Activated CD4-positive, alpha-beta T cell treated with anti-CD3 and anti-CD28 coated beads, Interleukin-2, amount 50 U/mL, for 24 hours (primary cell): ENCODE data around the gene B9D1.
"Not testable (repeated sequence)": the region's sequence is repeated elsewhere in the genome, so short reads cannot be mapped to it uniquely, and the experiment has no call there.

Experiments used
- DNase-seq, 2 donors: peaks; one replicate each; pipeline ENCODE4 v3.0.0-alpha.2; 2020; ENCODE audit warnings: low read depth in 1 of 2, low spot score in 1 of 2

Gene B9D1

GRCh38 chr17:19359151-19359550 is 3.4 kb downstream of the B9D1 start:
- no peak for DNase-seq

GRCh38 chr17:19357761-19358160 is 4.8 kb downstream of the B9D1 start:
- no peak for DNase-seq

- no peak for DNase-seq
Observed at GRCh38 chr17:19357351-19357750, 5.2 kb downstream of the B9D1 start.

- DNase-seq = no peak
Observed at GRCh38 chr17:19354748-19355147, 7.8 kb downstream of the B9D1 start.

GRCh38 chr17:19353401-19353800 is 9.1 kb downstream of the B9D1 start:
- DNase-seq = not testable (repeated sequence)

- DNase-seq = no peak
Observed at GRCh38 chr17:19348806-19349205, 13.7 kb downstream of the B9D1 start.

GRCh38 chr17:19348081-19348650 is 14.4 kb downstream of the B9D1 start:
- DNase-seq = no peak

- DNase-seq = no peak
Observed at GRCh38 chr17:19347323-19348080, 15.0 kb downstream of the B9D1 start.

- no peak for DNase-seq
Observed at GRCh38 chr17:19346351-19347255, 15.9 kb downstream of the B9D1 start.

GRCh38 chr17:19345486-19346350 is 16.8 kb downstream of the B9D1 start:
- DNase-seq = no peak

- DNase-seq = no peak
Observed at GRCh38 chr17:19345067-19345460, 17.5 kb downstream of the B9D1 start.

GRCh38 chr17:19344311-19345066 is 18.0 kb downstream of the B9D1 start:
- no peak for DNase-seq

- DNase-seq = no peak
Observed at GRCh38 chr17:19343671-19344151, 18.8 kb downstream of the B9D1 start.

GRCh38 chr17:19343256-19343630 is 19.3 kb downstream of the B9D1 start:
- DNase-seq = no peak

- DNase-seq = no peak
Observed at GRCh38 chr17:19342611-19343255, 19.8 kb downstream of the B9D1 start.

GRCh38 chr17:19341641-19342610 is 20.6 kb downstream of the B9D1 start:
- DNase-seq = no peak

GRCh38 chr17:19341211-19341631 is 21.3 kb downstream of the B9D1 start:
- DNase-seq = no peak

- DNase-seq = no peak
Observed at GRCh38 chr17:19339341-19339815, 23.1 kb downstream of the B9D1 start.
